Measurements from ENCODE around the gene NIPAL3. TPM values are rescaled to one million over a fixed set of nuclear protein-coding genes. Genes with fewer than 3 reads are reported as not detected.

NIPAL3 gene
- total RNA-seq, 1 donor from 2014 or later: 23.7 TPM

DNA sequence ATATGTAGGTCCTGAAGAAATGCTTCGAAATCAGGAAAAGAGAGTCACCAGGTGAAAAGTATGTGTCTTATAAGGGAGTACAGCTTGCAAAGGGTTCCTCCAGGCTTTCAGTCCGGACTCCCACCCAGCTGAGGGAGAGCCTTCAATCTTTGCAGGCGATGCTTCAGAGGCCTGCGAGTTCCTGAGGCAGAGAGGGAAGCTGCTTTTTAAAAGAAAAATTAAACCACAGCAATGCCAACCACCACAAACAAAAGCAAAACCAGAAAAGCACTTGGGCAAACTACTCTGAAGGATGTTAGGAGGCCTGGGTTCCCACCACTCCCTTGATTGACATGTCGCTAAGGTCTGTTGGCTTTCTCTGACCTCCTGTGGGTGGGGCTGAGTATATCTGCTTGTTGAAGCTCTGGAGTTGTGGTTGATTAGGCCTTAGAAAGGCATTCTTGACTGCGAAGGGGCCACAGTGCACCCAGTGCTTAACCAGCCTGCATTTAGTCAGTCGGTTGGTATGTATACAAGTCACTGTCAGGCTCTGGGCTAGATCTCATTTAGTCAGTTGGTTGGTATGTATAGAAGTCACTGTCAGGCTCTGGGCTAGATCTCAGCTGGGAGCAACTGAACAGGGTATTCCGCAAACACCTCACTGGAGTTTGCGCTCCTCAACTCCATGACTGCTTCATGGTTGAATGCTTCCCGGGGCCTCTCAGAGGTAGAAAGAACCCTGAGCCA lies 1.2 kb downstream of the NIPAL3 start:
- DNase-seq (ENCODE audit: low spot score): no peak
- no peak for ATAC-seq
- intact Hi-C loops (cut with DNase I): no loop called here

DNA sequence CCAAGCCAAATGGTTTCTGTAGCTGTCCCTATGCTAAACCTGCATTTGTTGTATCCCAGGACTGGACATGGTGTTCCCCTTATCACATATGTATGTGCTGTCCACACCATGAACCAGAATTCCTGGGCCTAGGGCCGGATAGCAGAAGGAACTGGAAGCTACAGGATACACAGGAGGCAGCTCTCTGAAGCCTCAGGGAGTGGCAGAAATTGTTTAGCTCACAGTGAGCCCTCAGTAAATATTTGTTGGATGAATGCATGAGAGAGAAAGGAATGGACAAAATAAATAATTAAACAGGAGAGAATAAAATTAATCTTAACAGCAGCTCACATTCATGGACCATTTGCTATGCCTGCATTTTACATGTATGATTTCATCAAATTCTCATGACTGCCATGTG lies 2.1 kb downstream of the NIPAL3 start:
- DNase-seq (ENCODE audit: low spot score) (no peak), ATAC-seq (no peak)
- intact Hi-C loops (cut with DNase I): no loop called here

DNA sequence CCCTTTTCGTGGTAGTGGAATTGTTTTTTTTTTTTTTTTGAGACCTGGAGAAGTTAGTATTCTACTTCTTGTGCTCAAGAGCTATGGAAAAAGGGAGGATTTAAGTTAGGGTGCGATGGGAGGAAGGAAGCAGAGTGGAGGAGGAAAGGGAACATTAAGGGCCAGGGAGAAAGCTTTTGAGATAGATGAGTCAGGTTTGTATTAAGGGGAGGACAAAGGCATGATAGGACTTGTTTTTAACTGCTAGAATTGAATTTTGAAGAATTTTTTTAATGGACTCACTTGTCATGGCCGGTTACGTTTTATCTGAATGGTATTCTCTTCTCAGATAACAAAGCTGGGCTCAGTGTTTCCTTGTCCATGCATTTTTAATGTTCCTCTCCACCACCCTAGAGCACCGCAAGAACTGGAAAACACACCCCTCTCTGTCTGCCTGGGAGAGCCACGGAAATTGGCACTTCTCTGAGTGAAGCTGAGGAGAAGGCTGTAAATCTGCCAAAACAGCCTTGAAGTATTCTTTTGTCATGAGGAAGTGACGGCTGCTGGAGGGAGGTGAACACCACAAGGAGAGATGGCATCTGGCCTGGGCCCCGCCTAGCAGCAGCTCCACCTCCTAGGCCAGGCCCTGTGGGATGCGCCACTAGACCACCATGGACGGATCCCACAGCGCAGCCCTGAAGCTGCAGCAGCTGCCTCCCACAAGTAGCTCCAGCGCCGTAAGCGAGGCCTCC lies 3.5 kb downstream of the NIPAL3 start:
- DNase-seq (ENCODE audit: low spot score) (no peak), ATAC-seq (no peak)
- intact Hi-C loops (cut with DNase I): no loop called here

DNA sequence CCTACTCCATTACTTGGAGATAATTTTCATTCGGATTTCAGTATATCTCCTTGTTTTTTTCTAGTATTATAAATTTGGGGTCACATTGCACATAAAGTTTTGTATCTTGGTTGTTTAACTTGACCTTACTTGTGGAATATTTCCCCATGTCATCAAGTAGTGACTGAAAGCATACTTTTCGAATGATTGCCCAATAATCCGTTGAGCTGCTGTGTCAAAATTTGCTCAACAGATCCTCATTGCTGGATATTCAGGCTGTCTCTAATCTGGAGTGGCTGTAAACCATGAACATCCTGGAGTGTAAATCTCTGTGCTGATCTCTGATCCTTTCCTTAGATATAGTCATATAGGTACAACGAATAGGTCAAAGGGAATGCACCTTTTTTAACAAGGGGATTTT lies 4.9 kb downstream of the NIPAL3 start:
- ATAC-seq: no peak
- no peak for DNase-seq (ENCODE audit: low spot score)
- intact Hi-C loops (cut with DNase I): no loop called here

DNA sequence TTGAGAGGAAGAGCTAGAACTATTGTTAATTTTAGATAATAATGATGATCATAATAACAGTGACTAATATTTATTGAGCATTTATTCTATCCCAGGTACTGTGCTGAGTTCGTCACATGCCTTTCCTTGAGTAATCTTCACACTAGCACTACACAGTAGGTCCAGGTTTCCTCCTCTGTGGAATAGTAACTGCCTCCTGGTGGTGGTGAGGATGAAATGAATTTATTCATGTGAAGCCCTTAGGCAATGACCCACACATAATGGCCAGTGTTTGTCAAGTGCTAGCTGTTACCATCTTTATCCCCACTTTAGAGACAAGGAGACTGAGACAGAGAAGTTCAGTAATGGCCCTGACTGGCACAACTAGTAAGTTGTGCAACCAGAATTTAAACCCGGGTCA lies 5.9 kb downstream of the NIPAL3 start:
- intact Hi-C loops (cut with DNase I): no loop called here
- ATAC-seq: no peak
- no peak for DNase-seq (ENCODE audit: low spot score)

DNA sequence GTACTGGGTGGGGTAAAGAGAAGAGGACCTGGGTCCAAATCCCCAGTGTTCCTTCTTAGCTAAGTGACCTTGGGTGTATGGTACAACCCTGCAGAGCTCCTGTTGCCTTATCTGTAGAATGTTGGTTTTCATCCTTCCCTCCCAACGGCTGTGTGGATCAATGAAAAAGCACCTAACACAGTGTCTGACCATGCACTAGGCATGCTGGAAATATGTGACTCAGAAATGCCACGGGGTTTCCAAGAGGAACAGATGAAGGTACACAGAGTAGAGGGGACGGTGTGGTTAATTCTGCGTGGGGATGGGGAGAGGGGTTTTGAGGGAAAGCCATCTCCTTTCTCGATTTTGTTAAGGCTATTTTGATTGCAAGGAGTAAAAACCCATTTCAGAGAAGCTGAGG lies 8.6 kb downstream of the NIPAL3 start:
- intact Hi-C loops (cut with DNase I): no loop called here

DNA sequence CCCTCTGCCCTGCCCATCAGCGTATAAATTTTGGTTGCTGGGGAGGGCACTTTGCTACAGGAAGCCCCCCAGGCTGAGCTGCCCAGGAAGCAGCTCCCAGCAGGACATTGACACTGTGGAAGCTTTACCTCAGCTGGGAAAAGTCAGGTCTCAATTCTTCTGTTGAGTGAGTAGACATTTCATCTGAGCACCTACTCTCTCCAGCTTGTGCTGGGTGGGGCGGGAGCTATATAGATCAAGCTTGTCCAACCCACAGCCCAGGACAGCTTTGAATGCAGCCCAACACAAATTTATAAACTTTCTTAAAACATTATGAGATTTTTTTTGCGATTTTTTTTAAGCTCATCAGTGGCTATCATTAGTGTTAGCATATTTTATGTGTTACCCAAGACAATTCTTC lies 9.4 kb downstream of the NIPAL3 start:
- ATAC-seq (no peak), DNase-seq (ENCODE audit: low spot score) (no peak)
- intact Hi-C loops (cut with DNase I): no loop called here

More for the DNA sequence above, 8.6 kb downstream of the NIPAL3 start:
- no peak for ATAC-seq
- DNase-seq (ENCODE audit: low spot score): no peak

DNA sequence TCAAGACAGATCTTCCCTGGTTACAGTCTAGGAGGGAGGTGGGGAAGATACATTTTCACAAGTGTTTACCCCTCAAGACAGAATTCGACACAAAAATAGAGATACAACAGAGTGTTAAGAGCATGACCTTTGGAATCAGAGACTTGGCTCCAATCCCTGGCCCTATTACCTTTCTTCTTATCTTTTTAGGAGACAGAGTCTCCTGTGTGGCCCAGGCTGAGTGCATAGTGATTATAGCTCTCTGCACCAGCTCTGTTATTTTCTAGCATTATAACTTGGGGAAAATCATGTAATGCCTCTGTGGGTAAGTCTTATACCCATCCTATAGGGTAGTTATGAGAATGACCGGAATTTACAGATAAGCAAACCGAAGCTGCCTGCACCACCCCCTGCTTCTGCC lies 9.8 kb downstream of the NIPAL3 start:
- DNase-seq (ENCODE audit: low spot score) (no peak), ATAC-seq (no peak)
- intact Hi-C loops (cut with DNase I): no loop called here

DNA sequence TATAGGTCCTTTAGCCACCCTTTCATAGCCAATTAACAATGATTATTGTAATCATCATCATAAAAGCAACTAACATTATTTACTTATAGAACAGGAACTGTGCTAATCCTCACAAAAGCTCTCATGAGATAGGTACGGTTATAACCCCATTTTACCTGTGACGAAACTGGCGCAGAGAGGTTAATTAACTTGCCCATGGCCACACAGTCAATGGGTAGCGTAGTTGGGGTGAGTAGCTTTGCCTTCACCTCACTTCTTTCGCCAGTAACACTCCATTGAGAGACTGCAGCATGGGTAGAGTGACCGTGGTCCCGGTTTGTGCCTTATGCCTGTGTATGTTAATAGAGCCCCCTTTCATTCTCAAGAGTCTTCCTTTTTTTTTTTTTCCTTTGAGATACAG lies 10.3 kb downstream of the NIPAL3 start:
- intact Hi-C loops (cut with DNase I): no loop called here
- ATAC-seq: no peak
- no peak for DNase-seq (ENCODE audit: low spot score)

DNA sequence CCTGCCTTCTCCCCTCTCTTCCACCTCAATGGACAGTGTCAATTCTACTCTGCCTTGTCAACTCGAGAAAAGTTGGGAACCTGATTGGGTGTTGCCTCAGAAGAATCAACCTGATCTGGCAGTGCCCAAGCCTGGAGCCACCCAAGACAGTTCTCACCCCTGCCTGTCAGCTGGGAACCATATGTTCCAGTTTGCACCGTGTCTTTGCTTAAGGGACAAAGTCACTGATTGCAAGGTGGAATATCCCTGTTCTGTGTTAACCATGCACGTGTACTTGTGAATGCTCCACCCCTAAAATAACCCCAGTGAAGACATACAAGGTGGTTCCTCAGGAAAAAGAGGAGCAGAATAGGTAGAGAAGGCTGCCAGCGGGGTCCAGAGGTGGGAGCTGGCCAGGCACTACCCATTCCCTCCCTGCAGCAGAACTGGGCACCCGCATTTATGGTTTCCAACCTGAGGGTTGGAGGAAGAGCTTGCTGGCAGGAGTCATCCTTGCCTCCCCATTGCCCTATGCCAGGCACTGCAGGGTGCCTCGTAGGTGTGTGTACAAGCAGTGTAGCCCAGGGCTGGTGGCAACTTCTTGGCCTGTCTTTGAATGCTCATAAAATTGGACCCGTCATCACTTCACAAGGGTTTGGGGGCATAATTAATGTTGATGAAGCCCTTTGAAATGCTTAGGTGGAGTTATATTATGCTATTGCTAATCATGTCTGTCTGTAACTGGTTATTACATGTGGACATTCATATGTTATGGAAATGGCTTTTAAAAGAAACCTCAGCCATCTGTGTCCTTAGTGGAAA lies 11.3 kb downstream of the NIPAL3 start:
- intact Hi-C loops (cut with DNase I): no loop called here
- no peak for DNase-seq (ENCODE audit: low spot score)
- ATAC-seq: no peak

DNA sequence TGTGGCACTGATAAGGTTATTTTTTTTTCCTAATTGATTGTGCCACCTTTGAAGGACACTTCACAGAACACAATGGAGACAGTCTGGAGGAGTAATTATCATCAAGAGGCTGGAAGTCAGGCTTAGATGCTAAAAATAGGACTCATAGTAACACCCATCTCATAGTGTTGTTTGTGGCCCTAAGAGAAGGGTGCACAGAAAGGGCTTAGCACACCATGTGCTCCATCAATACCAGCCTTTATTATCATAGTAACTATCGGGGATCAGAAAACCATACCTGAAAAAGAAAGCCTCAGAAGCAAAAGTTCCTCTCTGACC lies 11.9 kb downstream of the NIPAL3 start:
- DNase-seq (ENCODE audit: low spot score) (no peak), ATAC-seq (no peak)
- intact Hi-C loops (cut with DNase I): no loop called here

DNA sequence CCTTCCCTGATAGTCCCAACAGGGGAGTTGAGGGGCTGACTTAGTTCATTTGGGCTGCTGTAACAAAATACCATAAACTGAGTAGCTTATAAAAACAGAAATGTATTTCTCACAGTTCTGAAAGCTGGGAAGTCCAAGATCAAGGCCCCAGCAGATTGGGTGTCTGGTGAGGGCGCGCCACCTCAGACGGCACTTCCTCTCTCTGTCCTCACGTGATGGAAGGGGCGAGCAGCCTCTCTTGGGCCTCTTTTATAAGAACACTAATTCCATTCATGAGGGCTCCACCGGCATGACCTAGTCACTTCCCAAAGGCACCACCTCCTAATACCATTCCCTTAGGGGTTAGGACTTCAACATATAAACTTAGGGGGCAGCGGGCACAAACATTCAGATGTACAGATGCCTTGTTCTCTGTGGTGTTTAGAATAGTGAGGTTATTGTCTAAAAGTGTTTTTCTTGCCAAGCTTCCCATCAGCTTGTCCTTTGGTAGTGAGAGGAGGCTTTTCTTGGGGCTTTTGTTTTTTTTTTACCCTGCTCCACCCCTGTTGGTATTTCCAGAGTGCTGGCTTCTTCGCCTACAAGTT lies 20.3 kb downstream of the NIPAL3 start:
- ATAC-seq: no peak
- intact Hi-C loops (cut with DNase I): no loop called here
- no peak for DNase-seq (ENCODE audit: low spot score)

DNA sequence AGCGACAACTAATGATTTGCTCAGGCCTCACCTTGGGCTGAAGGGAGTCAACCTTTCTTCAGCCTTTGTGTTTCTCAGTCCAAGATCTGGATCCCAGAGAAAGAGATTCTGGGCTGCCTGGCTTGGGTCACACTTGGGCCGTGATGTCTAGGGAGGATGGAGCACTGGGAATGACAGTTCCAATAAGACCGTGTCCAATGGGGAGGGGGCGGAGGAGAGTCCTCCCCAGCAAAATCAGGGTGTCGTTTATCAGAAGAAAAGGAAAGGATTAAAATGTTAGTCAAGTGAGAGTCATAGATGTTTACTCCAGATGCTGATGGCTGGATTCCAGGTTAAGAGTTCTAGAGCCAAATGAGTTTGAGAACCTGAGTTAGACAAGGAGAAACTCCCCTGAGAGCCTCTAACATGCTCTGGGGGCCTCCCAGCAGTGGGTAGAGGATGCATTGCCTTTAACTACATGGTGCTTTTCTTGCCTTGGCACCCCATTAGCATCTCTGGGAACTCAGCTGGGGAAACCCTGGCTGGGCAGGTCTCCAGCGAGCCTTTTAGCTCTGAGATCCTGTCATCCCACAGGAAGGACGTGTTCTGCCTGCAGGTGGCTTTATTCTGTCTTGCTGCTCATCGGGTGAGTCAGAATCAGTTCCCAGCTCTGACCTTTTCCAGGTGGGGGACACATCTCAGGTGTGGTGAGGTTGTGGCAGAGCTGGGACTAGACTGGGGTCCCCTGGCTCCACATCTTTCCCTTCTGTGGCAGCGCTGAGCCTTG lies 22.2 kb downstream of the NIPAL3 start:
- intact Hi-C loops (cut with DNase I): no loop called here
- DNase-seq (ENCODE audit: low spot score) (no peak), ATAC-seq (peak; percentile 35)

DNA sequence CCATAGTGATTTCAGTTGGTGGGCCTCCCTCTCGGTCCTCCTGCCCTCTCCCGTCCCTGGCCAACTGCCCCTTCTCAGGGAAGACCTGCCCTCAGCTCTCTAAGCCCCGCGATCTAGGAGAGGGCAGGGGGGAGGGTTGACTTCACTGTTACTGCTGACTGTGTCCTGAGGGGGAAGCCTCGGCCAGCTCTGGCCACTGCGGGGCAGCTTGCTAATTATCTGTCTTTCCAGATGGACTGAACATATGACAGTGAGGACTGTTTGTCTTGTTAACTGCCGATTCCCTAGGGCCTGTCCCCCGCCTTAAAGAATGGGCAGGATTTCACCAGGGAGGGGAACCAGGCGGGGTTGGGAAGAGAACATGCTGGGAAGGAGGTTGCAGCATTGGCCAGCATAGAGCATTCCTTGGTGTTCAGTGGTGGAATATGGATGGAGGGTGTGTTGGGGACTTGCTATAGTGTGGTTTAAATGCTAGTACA lies 22.9 kb downstream of the NIPAL3 start:
- peak; percentile 77 for ATAC-seq
- DNase-seq (ENCODE audit: low spot score): no peak
- intact Hi-C loops (cut with DNase I): no loop called here

DNA sequence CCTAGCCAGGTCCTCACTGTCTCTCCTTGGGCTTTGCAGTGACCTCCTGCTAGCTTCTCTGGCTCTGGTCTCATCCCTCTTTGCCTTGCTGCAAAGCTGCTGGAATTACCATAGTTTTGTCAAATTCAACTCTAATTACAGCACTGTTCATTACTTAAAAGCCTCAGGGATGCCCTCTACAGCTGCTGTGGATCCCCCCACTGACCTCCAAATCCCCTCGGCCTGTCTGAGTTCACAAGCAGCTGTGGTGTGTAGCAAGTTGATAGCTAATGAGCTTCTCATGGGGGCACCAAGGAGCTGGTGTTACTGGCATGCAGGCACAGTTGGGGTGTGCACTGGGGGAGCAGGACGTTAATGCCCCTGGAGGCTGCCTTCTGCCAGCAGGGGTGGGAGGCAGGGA lies 24.8 kb downstream of the NIPAL3 start:
- ATAC-seq: no peak
- DNase-seq (ENCODE audit: low spot score): no peak
- intact Hi-C loops (cut with DNase I): no loop called here

DNA sequence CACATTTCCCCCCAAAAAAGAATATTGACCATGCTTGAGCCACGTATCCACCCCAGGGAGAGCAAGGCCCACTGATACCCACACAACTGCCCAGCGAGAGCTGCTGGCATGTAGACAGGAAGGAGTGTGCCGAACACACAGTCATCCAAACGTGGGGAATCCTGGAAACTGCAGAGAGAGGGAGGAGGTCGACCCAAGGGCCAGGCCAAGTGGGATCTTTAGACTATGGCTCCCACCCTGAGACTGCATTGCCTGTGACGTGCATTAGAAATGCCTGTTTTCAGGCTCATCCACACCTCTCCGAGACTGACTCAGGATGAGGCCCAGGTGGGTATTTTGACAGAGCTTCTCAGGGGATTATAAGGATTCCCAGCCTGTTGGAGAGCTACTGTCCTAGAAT lies 25.9 kb downstream of the NIPAL3 start:
- ATAC-seq (no peak), DNase-seq (ENCODE audit: low spot score) (no peak)
- intact Hi-C loops (cut with DNase I): no loop called here

DNA sequence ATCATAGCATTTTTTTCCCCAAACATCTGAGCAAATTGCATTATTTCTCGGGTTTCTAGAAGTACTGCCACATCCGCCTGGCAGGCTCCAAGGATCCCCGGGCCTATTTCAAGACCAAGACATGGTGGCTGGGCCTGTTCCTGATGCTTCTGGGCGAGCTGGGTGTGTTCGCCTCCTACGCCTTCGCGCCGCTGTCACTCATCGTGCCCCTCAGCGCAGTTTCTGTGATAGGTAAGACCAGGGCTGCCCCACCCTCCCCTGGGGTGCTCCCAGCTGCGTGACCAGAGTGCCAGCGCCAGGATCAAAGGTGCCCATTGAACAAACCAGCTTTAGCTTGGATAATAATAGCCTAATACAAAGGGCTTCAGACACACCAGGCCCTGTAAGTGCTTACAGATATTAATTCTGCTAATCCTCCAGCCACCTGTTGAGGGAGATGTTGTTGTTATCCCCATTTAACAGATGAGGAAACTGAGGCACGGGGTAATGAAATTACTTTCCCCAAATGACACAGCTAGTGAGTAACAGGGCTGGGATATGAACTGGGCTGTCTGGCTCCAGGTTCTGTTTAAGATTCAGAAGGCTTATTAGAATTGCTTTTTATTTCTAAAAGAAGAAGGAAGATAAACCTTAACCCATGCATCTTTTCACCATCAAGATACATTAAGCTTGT lies 26.5 kb downstream of the NIPAL3 start:
- intact Hi-C loops (cut with DNase I): no loop called here
- DNase-seq (ENCODE audit: low spot score): no peak
- ATAC-seq: no peak

DNA sequence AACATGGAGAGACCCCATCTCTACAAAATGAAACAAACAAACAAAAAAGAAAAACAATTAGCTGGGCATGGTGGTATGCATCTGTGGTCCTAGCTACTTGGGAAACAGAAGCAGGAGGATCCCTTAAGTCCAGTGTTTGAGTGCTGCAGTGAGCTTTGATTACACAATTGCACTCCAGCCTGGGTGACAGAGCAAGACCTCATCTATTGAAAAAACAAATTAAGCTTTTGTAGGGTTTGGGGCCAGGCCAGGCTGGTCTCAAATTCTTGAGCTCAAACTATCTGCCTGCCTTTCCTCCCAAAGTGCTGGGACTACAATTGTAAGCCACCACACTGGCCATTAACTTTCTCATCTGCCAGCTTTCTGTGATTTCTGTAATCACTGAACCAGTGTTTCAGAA lies 27.2 kb downstream of the NIPAL3 start:
- no peak for ATAC-seq
- DNase-seq (ENCODE audit: low spot score): no peak
- intact Hi-C loops (cut with DNase I): no loop called here

DNA sequence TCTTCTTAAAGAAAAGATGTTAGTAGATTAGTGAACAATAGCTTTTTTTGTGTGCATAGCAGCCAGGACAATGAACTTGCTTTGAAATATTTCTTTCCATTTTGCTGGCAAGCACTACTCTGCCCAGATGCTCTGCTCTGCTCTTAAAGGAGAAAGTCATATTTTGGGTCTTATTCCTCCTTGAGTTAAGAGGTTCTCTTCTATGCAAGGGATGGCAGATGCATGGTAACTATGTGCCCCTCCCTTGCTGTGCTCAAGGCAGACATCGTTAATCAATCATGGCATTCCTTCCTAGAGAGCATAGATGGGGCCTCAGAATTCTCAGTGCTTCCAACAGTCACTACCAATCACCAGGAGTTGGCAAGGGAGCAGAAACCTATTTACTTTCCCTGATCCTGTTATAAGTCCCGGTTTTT lies 27.6 kb downstream of the NIPAL3 start:
- intact Hi-C loops (cut with DNase I): no loop called here
- DNase-seq (ENCODE audit: low spot score) (no peak), ATAC-seq (no peak)

All from sciatic nerve (tissue), 2 donors.